Measurements from ENCODE around the gene CNTF.

Gene CNTF

GRCh38 chr11:58573451-58574104 is 48.9 kb upstream of the CNTF start (continued):
- TF ChIP-seq SP2 (tag by site-specific recombination; IDR thresholded peaks at IDR 0.05) (no peak), ZSCAN5A (tag by site-specific recombination; IDR thresholded peaks at IDR 0.05) (no peak)

DNA sequence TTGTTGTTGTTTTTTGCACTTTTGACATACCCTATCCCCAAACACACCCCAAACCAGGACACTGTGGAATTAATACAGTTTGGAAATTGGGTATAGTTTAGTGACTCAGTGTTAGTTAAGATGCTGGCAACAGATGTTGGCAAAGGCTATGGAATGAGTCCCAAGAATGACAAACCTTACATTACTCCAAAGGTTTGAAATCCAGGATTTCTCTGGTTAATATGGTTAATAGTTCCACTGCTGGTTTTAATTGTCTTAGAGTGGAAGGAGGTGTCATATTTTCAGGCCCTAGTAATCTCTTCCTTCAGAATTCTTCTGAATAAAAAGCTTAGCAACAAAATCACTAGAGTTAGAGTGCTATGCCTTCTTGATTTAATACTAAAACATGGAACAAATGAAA is 47.6 kb upstream of the CNTF start:
- H3K4me1 ChIP-seq (ENCODE audit: control insufficient read depth, insufficient read depth, low read length): no peaks in the 10 kb centered on the region
- H3K9me3 ChIP-seq (ENCODE audit: control insufficient read depth, insufficient read depth, low read depth, low read length): no peaks in the 10 kb centered on the region
- ChIA-PET POLR2A (no interaction called here), CTCF (interaction anchor here (3.3 kb wide), 1 partner anchor 54 kb away, joined by 13 read pairs; no protein-coding TSS in a partner anchor)
- H3K4me3 ChIP-seq (ENCODE audit: low read depth, low read length): no peak overlapping the region
- TF ChIP-seq, protein P1, sequence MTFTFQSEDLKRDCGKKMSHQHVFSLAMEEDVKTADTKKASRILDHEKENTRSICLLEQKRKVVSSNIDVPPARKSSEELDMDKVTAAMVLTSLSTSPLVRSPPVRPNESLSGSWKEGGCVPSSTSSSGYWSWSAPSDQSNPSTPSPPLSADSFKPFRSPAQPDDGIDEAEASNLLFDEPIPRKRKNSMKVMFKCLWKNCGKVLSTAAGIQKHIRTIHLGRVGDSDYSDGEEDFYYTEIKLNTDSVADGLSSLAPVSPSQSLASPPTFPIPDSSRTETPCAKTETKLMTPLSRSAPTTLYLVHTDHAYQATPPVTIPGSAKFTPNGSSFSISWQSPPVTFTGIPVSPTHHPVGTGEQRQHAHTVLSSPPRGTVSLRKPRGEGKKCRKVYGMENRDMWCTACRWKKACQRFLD (tag by site-specific recombination; IDR thresholded peaks at IDR 0.05): no peak
- TF ChIP-seq ZNF426 (tag by site-specific recombination; IDR thresholded peaks at IDR 0.05) (no peak), ZNF37A (tag by site-specific recombination; IDR thresholded peaks at IDR 0.05) (no peak), ZNF26 (tag by site-specific recombination; IDR thresholded peaks at IDR 0.05) (no peak), ZNF157 (tag by site-specific recombination; IDR thresholded peaks at IDR 0.05) (no peak), PRDM1 (tag by site-specific recombination; IDR thresholded peaks at IDR 0.05) (no peak), ZBTB8A (tag by site-specific recombination; IDR thresholded peaks at IDR 0.05) (no peak), ZNF654 (tag by site-specific recombination; IDR thresholded peaks at IDR 0.05; ENCODE audit: low read depth) (no peak), ZNF239 (tag by site-specific recombination; IDR thresholded peaks at IDR 0.05) (no peak), ZNF558 (tag by site-specific recombination; IDR thresholded peaks at IDR 0.05) (no peak)
- no peaks in the 10 kb centered on the region for H3K36me3 ChIP-seq (ENCODE audit: control insufficient read depth in 2 of 2, insufficient read depth in 1 of 2, low read length in 2 of 2)
- no peak overlapping the region for H3K27ac ChIP-seq (ENCODE audit: extremely low read depth, low read depth, low read length)

GRCh38 chr11:58575377-58576020 is 47.0 kb upstream of the CNTF start, which contains the start of gene LPXN:
LPXN (minus strand) TSS chr11:58575856; CDS start chr11:58575772, 84 bp downstream.
- Histone ChIP-seq H3K9me3 (ENCODE audit: control insufficient read depth, insufficient read depth, low read depth, low read length) (no peaks in the 10 kb centered on the region), H3K4me1 (ENCODE audit: control insufficient read depth, insufficient read depth, low read length) (no peaks in the 10 kb centered on the region), H3K4me3 (ENCODE audit: low read depth, low read length) (no peak within 1 kb of the TSS), H3K27ac (ENCODE audit: extremely low read depth, low read depth, low read length) (no peak within 1 kb of the TSS), H3K36me3 (ENCODE audit: control insufficient read depth in 2 of 2, insufficient read depth in 1 of 2, low read length in 2 of 2) (peaks cover 0 to 3% of the 10 kb centered on the region in 2 experiments; a peak in 1 of 3 replicates)
- ChIA-PET POLR2A (interaction anchor here (0.5 kb wide), 1 partner anchor 819 kb away, joined by 3 read pairs; no protein-coding TSS in a partner anchor), CTCF (interaction anchor here (0.5 to 3.5 kb wide), 3 partner anchors 8 to 59 kb away, joined by 3 to 34 read pairs (median 13); no protein-coding TSS in a partner anchor)
- TF ChIP-seq ZNF114 (tag by site-specific recombination; IDR thresholded peaks at IDR 0.05): no peak
- TF ChIP-seq, protein P2, sequence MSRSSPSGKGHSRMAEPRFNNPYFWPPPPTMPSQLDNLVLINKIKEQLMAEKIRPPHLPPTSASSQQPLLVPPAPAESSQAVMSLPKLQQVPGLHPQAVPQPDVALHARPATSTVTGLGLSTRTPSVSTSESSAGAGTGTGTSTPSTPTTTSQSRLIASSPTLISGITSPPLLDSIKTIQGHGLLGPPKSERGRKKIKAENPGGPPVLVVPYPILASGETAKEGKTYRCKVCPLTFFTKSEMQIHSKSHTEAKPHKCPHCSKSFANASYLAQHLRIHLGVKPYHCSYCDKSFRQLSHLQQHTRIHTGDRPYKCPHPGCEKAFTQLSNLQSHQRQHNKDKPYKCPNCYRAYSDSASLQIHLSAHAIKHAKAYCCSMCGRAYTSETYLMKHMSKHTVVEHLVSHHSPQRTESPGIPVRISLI (tag by site-specific recombination; IDR thresholded peaks at IDR 0.05): no peak
- TF ChIP-seq EGR2 (tag by site-specific recombination; IDR thresholded peaks at IDR 0.05; ENCODE audit: low read depth): no peak
- no peak for TF ChIP-seq ZXDB (tag by site-specific recombination; IDR thresholded peaks at IDR 0.05)
- TF ChIP-seq, protein P3, sequence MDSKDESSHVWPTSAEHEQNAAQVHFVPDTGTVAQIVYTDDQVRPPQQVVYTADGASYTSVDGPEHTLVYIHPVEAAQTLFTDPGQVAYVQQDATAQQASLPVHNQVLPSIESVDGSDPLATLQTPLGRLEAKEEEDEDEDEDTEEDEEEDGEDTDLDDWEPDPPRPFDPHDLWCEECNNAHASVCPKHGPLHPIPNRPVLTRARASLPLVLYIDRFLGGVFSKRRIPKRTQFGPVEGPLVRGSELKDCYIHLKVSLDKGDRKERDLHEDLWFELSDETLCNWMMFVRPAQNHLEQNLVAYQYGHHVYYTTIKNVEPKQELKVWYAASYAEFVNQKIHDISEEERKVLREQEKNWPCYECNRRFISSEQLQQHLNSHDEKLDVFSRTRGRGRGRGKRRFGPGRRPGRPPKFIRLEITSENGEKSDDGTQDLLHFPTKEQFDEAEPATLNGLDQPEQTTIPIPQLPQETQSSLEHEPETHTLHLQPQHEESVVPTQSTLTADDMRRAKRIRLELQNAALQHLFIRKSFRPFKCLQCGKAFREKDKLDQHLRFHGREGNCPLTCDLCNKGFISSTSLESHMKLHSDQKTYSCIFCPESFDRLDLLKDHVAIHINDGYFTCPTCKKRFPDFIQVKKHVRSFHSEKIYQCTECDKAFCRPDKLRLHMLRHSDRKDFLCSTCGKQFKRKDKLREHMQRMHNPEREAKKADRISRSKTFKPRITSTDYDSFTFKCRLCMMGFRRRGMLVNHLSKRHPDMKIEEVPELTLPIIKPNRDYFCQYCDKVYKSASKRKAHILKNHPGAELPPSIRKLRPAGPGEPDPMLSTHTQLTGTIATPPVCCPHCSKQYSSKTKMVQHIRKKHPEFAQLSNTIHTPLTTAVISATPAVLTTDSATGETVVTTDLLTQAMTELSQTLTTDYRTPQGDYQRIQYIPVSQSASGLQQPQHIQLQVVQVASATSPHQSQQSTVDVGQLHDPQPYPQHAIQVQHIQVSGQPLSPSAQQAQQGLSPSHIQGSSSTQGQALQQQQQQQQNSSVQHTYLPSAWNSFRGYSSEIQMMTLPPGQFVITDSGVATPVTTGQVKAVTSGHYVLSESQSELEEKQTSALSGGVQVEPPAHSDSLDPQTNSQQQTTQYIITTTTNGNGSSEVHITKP (tag by site-specific recombination; IDR thresholded peaks at IDR 0.05): no peak
